PC-3 (cell line): ENCODE data around the gene TBC1D9. TPM values are rescaled to one million over a fixed set of nuclear protein-coding genes. Genes with fewer than 3 reads are reported as not detected.
"Not testable (repeated sequence)": the region's sequence is repeated elsewhere in the genome, so short reads cannot be mapped to it uniquely, and the experiment has no call there.

Experiments
- ATAC-seq: fragments of 200-7000 bp; cut with Tn5 transposase; 2 replicates; pipeline ENCODE4 v1.9.1; 2020; ENCODE audit warnings: mild to moderate bottlenecking, moderate library complexity
- BruUV-seq: library from RNA; stranded (reverse); fragments of 400-500 nt; replicated peaks from 2 replicates; lab custom pipeline; 2021; lab: Mats Ljungman, UMichigan
- CTCF ChIA-PET: fragments of 300-600 bp; sonication (Branson Sonifier 250); formaldehyde crosslinking; loops from one replicate; lab custom pipeline; 2022; ENCODE audit warnings: antibody characterized with exemption; lab: Charles Lee
- POLR2A ChIA-PET: fragments of 300-600 bp; sonication (Branson Sonifier 250); formaldehyde crosslinking; loops from one replicate; lab custom pipeline; 2022; ENCODE audit warnings: antibody characterized with exemption; ENCODE audit not compliant: unreplicated experiment; lab: Charles Lee
- DNase-seq: peaks from one replicate; pipeline ENCODE4 v3.0.0-alpha.2; 2015
- H2AFZ ChIP-seq: fragments of 300-600 bp; sonication (generic); 2 replicates; pipeline ENCODE4 v1.6.0; 2016; ENCODE audit warnings: antibody characterized with exemption, low read length
- H3F3A ChIP-seq: fragments of 300-600 bp; sonication (generic); one replicate; pipeline ENCODE4 v1.6.0; 2017; ENCODE audit warnings: antibody characterized with exemption, low read length, control low read depth, mild to moderate bottlenecking; ENCODE audit not compliant: unreplicated experiment
- H3K27ac ChIP-seq: fragments of 300-600 bp; sonication (generic); 2 replicates; pipeline ENCODE4 v1.5.1; 2016; ENCODE audit warnings: mild to moderate bottlenecking, low read length
- H3K27me3 ChIP-seq: fragments of 300-600 bp; sonication (generic); 2 replicates; pipeline ENCODE4 v1.6.1; 2016; ENCODE audit warnings: low read length, mixed read lengths
- H3K36me3 ChIP-seq: fragments of 300-600 bp; sonication (generic); 2 replicates; pipeline ENCODE4 v1.6.1; 2016; ENCODE audit warnings: low read depth, mixed run types, low read length, mixed read lengths
- H3K4me1 ChIP-seq: fragments of 300-600 bp; sonication (generic); 2 replicates; pipeline ENCODE4 v1.5.1; 2016; ENCODE audit warnings: low read length; ENCODE audit not compliant: insufficient read depth
- H3K4me2 ChIP-seq: fragments of 300-600 bp; sonication (generic); 2 replicates; pipeline ENCODE4 v1.6.0; 2016; ENCODE audit warnings: low read length
- H3K4me3 ChIP-seq: fragments of 300-600 bp; sonication (generic); 2 replicates; pipeline ENCODE4 v1.5.1; 2016; ENCODE audit warnings: mild to moderate bottlenecking, low read length, mixed read lengths
- H3K79me2 ChIP-seq: fragments of 300-600 bp; sonication (generic); 2 replicates; pipeline ENCODE4 v1.6.1; 2017; ENCODE audit warnings: low read length, mixed read lengths
- H3K9ac ChIP-seq: fragments of 300-600 bp; sonication (generic); 2 replicates; pipeline ENCODE4 v1.6.0; 2016; ENCODE audit warnings: mild to moderate bottlenecking, low read length
- H3K9me2 ChIP-seq: fragments of 300-600 bp; sonication (generic); replicated peaks from 2 replicates; pipeline ENCODE4 v1.6.1; 2016; ENCODE audit warnings: mixed run types, low read length, mixed read lengths
- H3K9me3 ChIP-seq: fragments of 300-600 bp; sonication (generic); 2 replicates; pipeline ENCODE4 v1.6.1; 2016; ENCODE audit warnings: low read length, mixed read lengths
- H4K20me1 ChIP-seq: fragments of 300-600 bp; sonication (generic); 2 replicates; pipeline ENCODE4 v1.6.1; 2016; ENCODE audit warnings: low read length, mixed read lengths
- CTCF ChIP-seq: fragments of 300-600 bp; sonication (generic); conservative IDR thresholded peaks from 2 replicates; pipeline ENCODE4 v1.5.1; 2017; ENCODE audit warnings: antibody characterized with exemption, low read depth, mild to moderate bottlenecking, low read length
- EZH2 ChIP-seq: fragments of 300-600 bp; sonication (generic); IDR thresholded peaks from one replicate; pipeline ENCODE4 v1.6.1; 2017; ENCODE audit warnings: antibody characterized with exemption, mild to moderate bottlenecking, low read length; ENCODE audit not compliant: unreplicated experiment
- EZH2phosphoT487 ChIP-seq: fragments of 300-600 bp; sonication (generic); IDR thresholded peaks from 2 replicates; pipeline ENCODE4 v1.6.1; 2018; ENCODE audit warnings: mild to moderate bottlenecking, antibody characterized with exemption, low read length, borderline replicate concordance
- intact Hi-C: fragments of 100-400 bp; cut with micrococcal nuclease; formaldehyde crosslinking; loops from 2 replicates; pipeline ENCODE4 v1.9.0; 2023
- total RNA-seq: library from RNA; depleted of rRNA; stranded (reverse); fragments of >200 nt; gene quantifications from 2 replicates; pipeline ENCODE4 v1.2.3, GENCODE V29; 2014

TBC1D9 gene
- total RNA-seq, 1 experiment from 2014 or later, result 11.2 TPM

DNA sequence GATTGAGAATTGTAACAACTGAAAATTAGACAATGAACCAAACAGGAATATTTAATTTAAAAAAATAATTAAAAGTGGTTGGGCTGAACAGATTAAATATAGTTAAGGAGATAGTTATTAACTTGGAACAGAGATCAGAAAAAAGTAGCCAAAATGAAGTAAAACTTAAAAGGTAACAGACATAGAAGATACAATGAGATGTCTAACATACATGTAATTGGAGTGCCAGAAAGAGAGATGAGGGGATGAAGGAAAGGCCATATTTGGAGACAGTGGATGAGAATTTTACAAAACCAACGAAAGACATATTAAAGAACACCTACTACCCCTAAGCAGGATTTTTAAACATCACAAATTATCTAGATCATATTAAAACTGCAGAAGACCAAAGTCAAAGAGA is 8.0 kb downstream of the TBC1D9 start:
- Histone ChIP-seq H4K20me1 (no peaks in the 10 kb centered on the region), H3K36me3 (peaks cover 6% of the 10 kb centered on the region; the same call in 1 of the 2 replicates), H3K9me3 (peaks cover 7% of the 10 kb centered on the region; the same call in 1 of the 2 replicates), H3K27ac (no peak overlapping the region), H3K4me2 (no peak overlapping the region), H3F3A (no peaks in the 10 kb centered on the region), H3K4me1 (peaks cover 7% of the 10 kb centered on the region), H3K79me2 (0 out of 2 replicates have a peak, but pooled peaks cover 11% of the 10 kb centered on the region), H3K4me3 (no peak overlapping the region), H3K27me3 (no peaks in the 10 kb centered on the region), H3K9ac (no peak overlapping the region), H3K9me2 (no peaks in the 10 kb centered on the region), H2AFZ (no peak overlapping the region)
- DNase-seq (no peak), ATAC-seq (no peak)
- CTCF ChIA-PET, result no interaction called here
- BruUV-seq, result no TSS peak
- intact Hi-C loops, result no loop called here
- POLR2A ChIA-PET, result no interaction called here
- TF ChIP-seq CTCF (no peak), EZH2phosphoT487 (no peak), EZH2 (no peak)

DNA sequence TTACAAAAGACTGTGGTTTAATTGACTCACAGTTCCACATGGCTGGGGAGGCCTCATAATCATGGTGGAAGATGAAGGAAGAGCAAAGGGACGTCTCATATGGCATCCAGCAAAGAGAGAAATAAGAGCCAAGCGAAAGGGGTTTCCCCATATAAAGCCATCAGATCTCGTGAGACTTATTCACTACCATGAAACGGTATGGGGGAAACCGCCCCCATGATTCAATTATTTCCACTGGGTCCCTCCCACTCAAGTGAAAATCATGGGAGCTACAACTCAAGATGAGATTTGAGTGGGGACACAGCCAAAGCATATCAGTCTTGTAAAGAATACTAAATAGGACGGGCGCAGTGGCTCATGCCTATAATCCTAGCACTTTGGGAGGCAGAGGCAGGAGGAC is 9.6 kb downstream of the TBC1D9 start:
- H3K9ac ChIP-seq, H3K4me3 ChIP-seq, intact Hi-C loops, H2AFZ ChIP-seq, H4K20me1 ChIP-seq, H3K27me3 ChIP-seq, ATAC-seq, CTCF ChIA-PET, H3K36me3 ChIP-seq, DNase-seq, BruUV-seq, H3K27ac ChIP-seq, H3K4me2 ChIP-seq, H3K9me2 ChIP-seq, POLR2A ChIA-PET, H3F3A ChIP-seq, H3K9me3 ChIP-seq, H3K79me2 ChIP-seq: not testable (repeated sequence)
- H3K4me1 ChIP-seq, result peaks cover 14% of the 10 kb centered on the region

DNA sequence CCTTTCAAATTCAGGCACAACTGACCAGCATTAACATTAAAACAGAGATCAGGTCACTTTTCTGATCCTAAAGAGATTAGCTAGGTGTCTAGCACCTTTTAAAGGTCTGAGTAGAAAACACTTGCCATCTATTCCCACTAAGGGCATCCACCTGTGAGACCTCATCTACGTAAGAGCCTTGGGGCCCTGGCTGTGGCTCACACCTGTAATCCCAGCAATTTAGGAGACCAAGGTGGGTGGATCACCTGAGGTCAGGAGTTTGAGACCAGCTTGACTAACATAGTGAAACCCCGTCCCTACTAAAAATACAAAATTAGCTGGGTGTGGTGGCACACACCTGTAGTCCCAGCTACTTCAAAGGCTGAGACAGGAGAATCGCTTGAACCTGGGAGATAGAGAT is 11.8 kb downstream of the TBC1D9 start:
- BruUV-seq, result no TSS peak
- no peaks in the 10 kb centered on the region for H4K20me1 ChIP-seq
- H3F3A ChIP-seq, result no peaks in the 10 kb centered on the region
- DNase-seq, result no peak
- ChIA-PET POLR2A (no interaction called here), CTCF (no interaction called here)
- H3K36me3 ChIP-seq, result no peaks in the 10 kb centered on the region
- no peak overlapping the region for H3K27ac ChIP-seq
- H3K9me2 ChIP-seq, result no peaks in the 10 kb centered on the region
- no peaks in the 10 kb centered on the region for H3K27me3 ChIP-seq
- no peak overlapping the region for H3K4me2 ChIP-seq
- ATAC-seq, result no peak
- no peak overlapping the region for H2AFZ ChIP-seq
- no peak overlapping the region for H3K9ac ChIP-seq
- H3K4me1 ChIP-seq, result peaks cover 14% of the 10 kb centered on the region
- intact Hi-C loops, result no loop called here
- H3K9me3 ChIP-seq, result no peaks in the 10 kb centered on the region
- H3K4me3 ChIP-seq, result no peak overlapping the region
- H3K79me2 ChIP-seq, result no peaks in the 10 kb centered on the region
- TF ChIP-seq CTCF, result no peak
- TF ChIP-seq EZH2phosphoT487, result no peak
- no peak for TF ChIP-seq EZH2
